ENCODE measurements around the gene GRAMD2A. TPM values are rescaled to one million over a fixed set of nuclear protein-coding genes. Genes with fewer than 3 reads are reported as not detected.

Gene GRAMD2A
- polyA plus RNA-seq, 3 donors, result not detected

GRCh38 chr15:72205273-72205672, 7.7 kb upstream of the GRAMD2A start:
- Histone ChIP-seq H3K36me3 (replicated peaks in 1 of 2; ENCODE audit: control insufficient read depth in 1 of 2, insufficient read depth in 2 of 2, low read length in 2 of 2) (peaks cover 98 to 99% of the 10 kb centered on the region in 2 donors), H3K4me2 (replicated peaks; ENCODE audit: extremely low read depth, low read length, poor library complexity, severe bottlenecking) (no peak overlapping the region), H2AFZ (ENCODE audit: insufficient read depth, low read depth, low read length, poor library complexity, severe bottlenecking) (no peak overlapping the region), H3K79me2 (ENCODE audit: insufficient read depth, low read length) (peaks cover 56% of the 10 kb centered on the region), H3K9ac (ENCODE audit: insufficient read depth, low read length, poor library complexity, severe bottlenecking) (no peak overlapping the region), H4K20me1 (ENCODE audit: insufficient read depth, low read length) (peaks cover 99% of the 10 kb centered on the region), H3K4me3 (replicated peaks in 1 of 3; ENCODE audit: low read depth in 2 of 3, low read length in 3 of 3) (no peak overlapping the region), H3K9me3 (replicated peaks in 1 of 2; ENCODE audit: control insufficient read depth in 1 of 2, insufficient read depth in 1 of 2, low read length in 2 of 2) (no peaks in the 10 kb centered on the region), H3K4me1 (ENCODE audit: control insufficient read depth in 1 of 2, insufficient read depth in 2 of 2, low read length in 2 of 2) (no peaks in the 10 kb centered on the region), H3K27me3 (ENCODE audit: control insufficient read depth in 2 of 2, insufficient read depth in 2 of 2, low read length in 2 of 2) (no peaks in the 10 kb centered on the region), H3K27ac (ENCODE audit: low read depth in 1 of 2, low read length in 2 of 2) (peak overlapping the region in 1 of 2 donors; percentile 21)
- intact Hi-C loops (cut with micrococcal nuclease), result loop anchor here in 1 of 2 donors (10.0 kb wide), 1 partner anchor 50 kb away; no protein-coding TSS in a partner anchor
- peaks cover 97 to 99% of the 10 kb centered on the region in 2 donors for H3K36me3 Mint-ChIP-seq
- H3K9me3 Mint-ChIP-seq, result no peaks in the 10 kb centered on the region
- DNase-seq, result no peak
- peak overlapping the region in 4 of 7 donors; percentile 41 to 82 (median 72) for H3K27ac Mint-ChIP-seq
- H3K27me3 Mint-ChIP-seq (ENCODE audit: low read depth in 3 of 3), result peaks cover 0 to 1% (median 0%) of the 10 kb centered on the region in 3 donors
- no peak for TF ChIP-seq CTCF (IDR thresholded peaks at IDR 0.05)
- H3K4me3 Mint-ChIP-seq, result no peak overlapping the region
- WGBS (ENCODE audit: insufficient coverage), result no CpG with 5 or more reads among the region's 2 CpGs
- H3K4me1 Mint-ChIP-seq, result peaks cover 2% of the 10 kb centered on the region

- 89% methylated on average over 3 of the region's 5 CpGs for WGBS (ENCODE audit: insufficient coverage)
- Mint-ChIP-seq H3K9me3 (peaks cover 0 to 3% (median 0%) of the 10 kb centered on the region in 7 donors), H3K27me3 (ENCODE audit: low read depth in 3 of 3) (peaks cover 2 to 10% (median 7%) of the 10 kb centered on the region in 3 donors), H3K27ac (peak overlapping the region in 4 of 7 donors; percentile 3 to 78 (median 32)), H3K4me3 (no peak overlapping the region), H3K36me3 (peaks cover 99 to 100% of the 10 kb centered on the region in 2 donors), H3K4me1 (peaks cover 7% of the 10 kb centered on the region)
- Histone ChIP-seq H3K4me1 (ENCODE audit: control insufficient read depth in 1 of 2, insufficient read depth in 2 of 2, low read length in 2 of 2) (peaks cover under 1 to 4% of the 10 kb centered on the region in 2 donors), H3K79me2 (ENCODE audit: insufficient read depth, low read length) (peaks cover 43% of the 10 kb centered on the region), H3K27ac (ENCODE audit: low read depth in 1 of 2, low read length in 2 of 2) (peak overlapping the region in 1 of 2 donors; percentile 54), H3K4me3 (replicated peaks in 1 of 3; ENCODE audit: low read depth in 2 of 3, low read length in 3 of 3) (no peak overlapping the region), H3K9ac (ENCODE audit: insufficient read depth, low read length, poor library complexity, severe bottlenecking) (no peak overlapping the region), H2AFZ (ENCODE audit: insufficient read depth, low read depth, low read length, poor library complexity, severe bottlenecking) (no peak overlapping the region), H3K4me2 (replicated peaks; ENCODE audit: extremely low read depth, low read length, poor library complexity, severe bottlenecking) (no peak overlapping the region), H3K9me3 (replicated peaks in 1 of 2; ENCODE audit: control insufficient read depth in 1 of 2, insufficient read depth in 1 of 2, low read length in 2 of 2) (no peaks in the 10 kb centered on the region), H4K20me1 (ENCODE audit: insufficient read depth, low read length) (peaks cover 100% of the 10 kb centered on the region), H3K36me3 (replicated peaks in 1 of 2; ENCODE audit: control insufficient read depth in 1 of 2, insufficient read depth in 2 of 2, low read length in 2 of 2) (peaks cover 99 to 100% of the 10 kb centered on the region in 2 donors), H3K27me3 (ENCODE audit: control insufficient read depth in 2 of 2, insufficient read depth in 2 of 2, low read length in 2 of 2) (peaks cover 0 to 7% of the 10 kb centered on the region in 2 donors)
- TF ChIP-seq CTCF (IDR thresholded peaks at IDR 0.05), result no peak
- intact Hi-C loops (cut with micrococcal nuclease), result loop anchor here in 1 of 2 donors (10.0 kb wide), 1 partner anchor 51 kb away; no protein-coding TSS in a partner anchor
- DNase-seq, result no peak
Observed at GRCh38 chr15:72203507-72203837, 5.9 kb upstream of the GRAMD2A start.
